Measurements from ENCODE around the gene SACM1L.
"Not testable (repeated sequence)": the region's sequence is repeated elsewhere in the genome, so short reads cannot be mapped to it uniquely, and the experiment has no call there.

Gene SACM1L

DNA sequence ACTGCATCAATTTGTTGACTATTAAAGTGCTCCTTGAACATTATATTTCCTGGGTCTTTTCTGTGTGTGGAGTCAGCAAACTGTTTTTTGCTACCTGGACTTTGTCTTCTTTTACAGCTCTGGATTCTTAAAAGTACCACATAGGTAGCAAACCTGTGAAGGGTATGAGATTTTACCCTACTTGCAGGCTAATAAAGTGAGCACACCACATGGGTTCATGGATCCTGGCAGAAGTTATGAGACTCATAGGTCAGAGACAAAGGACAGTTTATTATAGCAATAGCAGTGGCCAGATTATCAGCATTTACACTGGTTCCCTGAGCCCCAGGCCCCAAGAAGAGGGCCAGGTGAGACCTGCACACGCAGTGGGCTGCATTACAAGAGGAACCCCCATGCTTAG is 8.0 kb upstream of the SACM1L start:
- FAIRE-seq (no peak), DNase-seq (ENCODE audit: insufficient read length, low spot score) (no peak)
- TF ChIP-seq, protein P1, sequence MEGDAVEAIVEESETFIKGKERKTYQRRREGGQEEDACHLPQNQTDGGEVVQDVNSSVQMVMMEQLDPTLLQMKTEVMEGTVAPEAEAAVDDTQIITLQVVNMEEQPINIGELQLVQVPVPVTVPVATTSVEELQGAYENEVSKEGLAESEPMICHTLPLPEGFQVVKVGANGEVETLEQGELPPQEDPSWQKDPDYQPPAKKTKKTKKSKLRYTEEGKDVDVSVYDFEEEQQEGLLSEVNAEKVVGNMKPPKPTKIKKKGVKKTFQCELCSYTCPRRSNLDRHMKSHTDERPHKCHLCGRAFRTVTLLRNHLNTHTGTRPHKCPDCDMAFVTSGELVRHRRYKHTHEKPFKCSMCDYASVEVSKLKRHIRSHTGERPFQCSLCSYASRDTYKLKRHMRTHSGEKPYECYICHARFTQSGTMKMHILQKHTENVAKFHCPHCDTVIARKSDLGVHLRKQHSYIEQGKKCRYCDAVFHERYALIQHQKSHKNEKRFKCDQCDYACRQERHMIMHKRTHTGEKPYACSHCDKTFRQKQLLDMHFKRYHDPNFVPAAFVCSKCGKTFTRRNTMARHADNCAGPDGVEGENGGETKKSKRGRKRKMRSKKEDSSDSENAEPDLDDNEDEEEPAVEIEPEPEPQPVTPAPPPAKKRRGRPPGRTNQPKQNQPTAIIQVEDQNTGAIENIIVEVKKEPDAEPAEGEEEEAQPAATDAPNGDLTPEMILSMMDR (IDR thresholded peaks at IDR 0.05; ENCODE audit: insufficient read depth, missing control alignments): no peak

DNA sequence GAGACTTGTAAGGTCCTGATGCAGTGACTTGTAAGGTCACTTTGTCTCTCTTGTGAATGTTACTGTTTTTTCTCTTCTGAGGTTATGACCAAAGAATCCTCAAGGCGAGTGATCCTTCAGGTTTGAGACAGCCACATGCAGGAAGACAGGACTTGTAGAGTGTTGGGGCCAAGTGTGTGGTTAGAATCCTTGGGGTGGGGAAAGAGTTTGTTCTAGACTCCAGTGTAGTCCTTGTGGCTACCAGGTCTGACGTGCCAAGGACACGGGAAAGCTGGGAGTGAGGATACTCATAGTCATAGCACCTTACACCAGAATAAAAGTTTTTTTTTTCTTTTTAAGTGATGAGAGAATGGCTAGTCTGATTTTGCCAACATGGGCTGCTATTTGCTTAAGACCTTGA is 7.3 kb upstream of the SACM1L start:
- no peak for DNase-seq (ENCODE audit: insufficient read length, low spot score)
- TF ChIP-seq, protein P1 (IDR thresholded peaks at IDR 0.05; ENCODE audit: insufficient read depth, missing control alignments): no peak
- FAIRE-seq: no peak

DNA sequence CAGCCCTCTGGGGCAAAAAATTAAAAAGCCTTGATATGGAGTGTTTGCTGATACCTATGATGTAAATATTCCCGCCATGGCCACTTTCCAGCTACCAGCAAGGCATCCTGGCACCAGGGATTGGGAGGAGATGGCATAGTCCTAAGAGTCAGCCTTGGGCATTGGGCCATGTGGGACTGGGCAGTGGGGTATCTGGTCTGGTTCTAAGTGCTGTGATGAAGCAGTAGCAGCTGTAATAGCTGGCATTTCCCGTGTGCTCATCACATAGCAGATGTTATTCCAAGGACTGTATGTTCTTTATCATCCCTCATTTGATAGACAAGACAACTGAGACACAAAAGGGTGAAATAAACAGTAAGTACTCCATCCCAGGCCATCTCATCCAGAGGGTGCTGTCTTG is 6.9 kb upstream of the SACM1L start:
- DNase-seq (ENCODE audit: insufficient read length, low spot score) (no peak), FAIRE-seq (no peak)
- TF ChIP-seq, protein P1 (IDR thresholded peaks at IDR 0.05; ENCODE audit: insufficient read depth, missing control alignments): no peak

DNA sequence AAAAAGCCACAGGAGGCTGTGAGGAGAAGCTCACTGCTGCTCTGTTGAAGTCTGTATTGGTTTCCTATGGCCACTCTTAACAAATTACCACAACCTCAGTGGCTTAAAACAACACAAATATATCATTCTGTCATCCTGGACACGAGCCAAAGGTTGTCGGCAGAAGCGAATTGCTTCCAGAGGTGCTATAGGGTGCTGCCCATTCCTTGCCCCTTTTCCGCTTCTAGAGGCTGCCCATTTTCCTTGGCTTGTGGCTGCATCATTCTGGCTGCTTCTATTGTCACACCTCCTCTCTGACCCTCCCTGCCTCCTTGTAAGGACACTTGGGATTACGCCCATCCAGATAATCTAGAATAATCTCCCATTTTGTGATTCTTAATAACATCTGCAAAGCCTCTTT is 6.4 kb upstream of the SACM1L start:
- no peak for DNase-seq (ENCODE audit: insufficient read length, low spot score)
- no peak for FAIRE-seq
- TF ChIP-seq, protein P1 (IDR thresholded peaks at IDR 0.05; ENCODE audit: insufficient read depth, missing control alignments): no peak

DNA sequence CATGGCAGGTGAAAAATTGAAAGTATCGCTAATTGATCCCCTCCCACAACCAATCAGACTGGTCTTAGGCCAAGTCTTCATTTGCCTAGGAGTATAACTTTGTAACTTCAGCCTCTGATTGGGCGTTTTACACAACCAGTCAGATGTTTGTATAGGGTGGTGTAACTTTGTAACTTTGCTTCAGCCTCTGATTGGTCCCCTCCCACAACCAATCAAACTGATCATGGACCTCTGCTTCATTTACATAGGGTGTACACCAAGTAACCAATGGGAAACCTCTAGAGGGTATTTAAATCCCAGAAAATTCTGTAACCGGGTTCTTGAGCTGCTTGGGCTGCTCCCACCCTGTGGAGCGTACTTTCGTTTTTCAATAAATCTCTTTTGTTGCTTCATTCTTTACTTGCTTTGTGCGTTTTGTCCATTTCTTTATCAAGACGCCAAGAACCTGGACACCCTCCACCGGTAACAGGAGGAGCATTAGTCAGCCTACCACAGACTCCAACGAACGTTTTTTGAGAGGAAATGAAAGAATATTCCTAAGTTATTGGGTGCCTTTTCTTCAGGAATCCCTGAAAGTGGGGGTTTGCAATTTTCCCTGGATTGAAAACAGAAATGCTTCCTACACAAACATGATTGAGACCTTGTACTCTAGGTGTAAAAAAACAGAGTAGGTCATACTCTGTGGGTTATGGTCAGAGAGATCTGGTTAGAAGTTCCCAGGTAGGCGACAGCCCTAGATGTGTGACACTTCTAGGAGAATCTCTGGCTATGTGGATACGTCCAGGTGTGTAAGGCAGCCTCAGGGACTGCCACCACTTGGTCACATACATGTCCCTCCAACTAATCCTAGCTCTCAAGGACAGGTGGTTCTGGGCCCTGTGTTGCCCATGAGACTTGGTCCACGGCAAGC is 5.5 kb upstream of the SACM1L start:
- DNase-seq (ENCODE audit: insufficient read length, low spot score): no peak
- FAIRE-seq: no peak
- TF ChIP-seq, protein P1 (IDR thresholded peaks at IDR 0.05; ENCODE audit: insufficient read depth, missing control alignments): no peak

DNA sequence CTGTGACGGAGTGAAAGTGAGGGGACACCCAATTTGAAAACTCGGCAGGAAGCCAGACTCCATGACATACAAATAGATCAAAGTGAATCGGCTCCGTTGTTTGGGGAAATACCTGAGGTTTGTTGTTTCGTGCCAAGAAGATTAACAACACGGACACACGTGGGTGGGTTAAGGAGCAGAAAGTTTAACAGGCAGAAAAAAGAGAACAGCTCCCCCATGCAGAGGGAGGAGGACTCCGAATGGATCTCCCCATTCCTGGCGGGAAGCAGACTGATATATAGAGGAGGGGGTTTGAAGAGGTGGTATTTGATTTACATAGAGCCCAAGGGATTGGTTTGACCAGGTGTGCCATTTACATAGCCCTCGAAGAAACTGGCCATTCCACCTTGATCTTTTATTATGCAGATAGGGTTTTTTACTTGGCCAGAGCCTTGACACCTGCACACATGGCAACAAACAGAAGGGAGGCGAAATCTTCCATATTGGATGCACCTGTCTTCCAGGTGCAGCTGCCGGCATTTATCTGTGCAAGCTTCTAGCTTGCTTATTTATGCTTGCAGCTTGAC is 4.8 kb upstream of the SACM1L start:
- TF ChIP-seq, protein P1 (IDR thresholded peaks at IDR 0.05; ENCODE audit: insufficient read depth, missing control alignments): no peak
- FAIRE-seq (no peak), DNase-seq (ENCODE audit: insufficient read length, low spot score) (no peak)

DNA sequence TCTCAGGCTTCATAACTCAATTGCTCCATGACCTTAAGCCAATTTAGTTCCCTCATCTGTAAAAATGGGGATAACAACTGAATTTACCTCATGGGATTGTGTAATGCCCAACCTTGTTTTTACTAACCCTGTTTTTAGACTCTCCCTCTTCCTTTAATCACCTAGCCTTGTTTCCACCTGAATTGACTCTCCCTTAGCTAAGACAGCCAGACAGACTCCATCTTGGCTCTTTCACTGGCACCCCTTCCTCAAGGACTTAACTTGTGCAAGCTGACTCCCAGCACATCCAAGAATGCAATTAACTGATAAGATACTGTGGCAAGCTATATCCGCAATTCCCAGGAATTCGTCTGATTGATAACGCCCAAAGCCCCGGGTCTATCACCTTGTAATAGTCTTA is 3.5 kb upstream of the SACM1L start:
- not testable (repeated sequence) for DNase-seq (ENCODE audit: insufficient read length, low spot score); FAIRE-seq
